T-helper 22 cell (primary cell): ENCODE results near the gene PAAF1.

ENCODE experiments used
- DNase-seq: peaks from one replicate; pipeline ENCODE4 v3.0.0-alpha.2; 2020; ENCODE audit warnings: low read depth

The PAAF1 gene

DNA sequence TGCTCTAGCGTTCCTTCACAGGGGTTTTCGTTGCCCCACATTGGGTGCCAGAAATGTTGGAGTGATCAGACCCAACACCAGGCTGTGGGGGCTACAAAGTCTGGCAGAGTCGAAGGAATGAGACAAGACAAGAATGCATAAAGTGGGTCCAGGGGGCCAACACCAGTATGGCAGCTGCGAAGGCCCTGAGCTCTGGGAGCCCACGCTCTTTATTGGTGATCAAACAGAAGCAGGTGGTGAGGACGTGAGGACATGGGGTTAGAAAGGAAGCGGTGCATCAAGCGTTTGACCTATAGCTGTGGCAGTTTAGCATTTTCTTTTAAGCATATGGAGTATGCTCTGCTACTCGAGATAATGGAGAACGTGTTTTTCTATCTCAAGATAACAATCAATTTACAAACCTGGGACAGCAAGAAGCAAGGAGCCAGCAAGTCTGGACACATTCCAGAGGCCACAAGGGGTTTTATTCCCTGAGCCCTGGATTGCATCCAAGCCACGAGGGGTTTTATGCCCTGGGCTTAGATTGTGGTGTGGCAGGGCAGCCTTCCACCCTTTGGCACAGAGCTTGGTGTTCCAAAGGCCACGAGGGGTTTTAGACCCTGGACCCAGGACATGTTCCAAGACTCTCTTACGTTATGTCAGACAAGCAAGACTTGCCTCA, 70.1 kb downstream of the PAAF1 start:
- no peak for DNase-seq

DNA sequence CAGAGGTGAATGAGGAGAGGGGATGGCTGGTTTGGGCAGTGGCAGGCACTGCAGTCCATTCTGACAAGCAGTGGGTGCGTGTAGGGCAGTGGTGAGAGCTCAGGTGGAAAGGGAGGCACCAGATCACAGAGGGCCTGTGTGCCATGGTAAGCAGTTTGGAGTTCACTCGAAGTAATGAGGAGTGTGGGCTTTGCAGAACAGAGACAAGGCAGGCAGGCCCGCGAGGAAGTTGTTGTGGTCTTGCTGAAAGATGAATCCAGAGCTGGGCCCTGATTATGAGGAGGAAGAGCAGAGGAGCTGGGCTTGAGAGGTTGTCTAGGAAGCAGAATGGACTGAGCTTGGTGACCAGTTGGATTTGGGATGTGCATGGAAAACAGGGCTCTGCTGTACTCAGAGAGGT, 72.4 kb downstream of the PAAF1 start:
- no peak for DNase-seq

- DNase-seq = no peak
Measured at GRCh38 chr11:73949912-73950311, 73.1 kb downstream of the PAAF1 start.

DNA sequence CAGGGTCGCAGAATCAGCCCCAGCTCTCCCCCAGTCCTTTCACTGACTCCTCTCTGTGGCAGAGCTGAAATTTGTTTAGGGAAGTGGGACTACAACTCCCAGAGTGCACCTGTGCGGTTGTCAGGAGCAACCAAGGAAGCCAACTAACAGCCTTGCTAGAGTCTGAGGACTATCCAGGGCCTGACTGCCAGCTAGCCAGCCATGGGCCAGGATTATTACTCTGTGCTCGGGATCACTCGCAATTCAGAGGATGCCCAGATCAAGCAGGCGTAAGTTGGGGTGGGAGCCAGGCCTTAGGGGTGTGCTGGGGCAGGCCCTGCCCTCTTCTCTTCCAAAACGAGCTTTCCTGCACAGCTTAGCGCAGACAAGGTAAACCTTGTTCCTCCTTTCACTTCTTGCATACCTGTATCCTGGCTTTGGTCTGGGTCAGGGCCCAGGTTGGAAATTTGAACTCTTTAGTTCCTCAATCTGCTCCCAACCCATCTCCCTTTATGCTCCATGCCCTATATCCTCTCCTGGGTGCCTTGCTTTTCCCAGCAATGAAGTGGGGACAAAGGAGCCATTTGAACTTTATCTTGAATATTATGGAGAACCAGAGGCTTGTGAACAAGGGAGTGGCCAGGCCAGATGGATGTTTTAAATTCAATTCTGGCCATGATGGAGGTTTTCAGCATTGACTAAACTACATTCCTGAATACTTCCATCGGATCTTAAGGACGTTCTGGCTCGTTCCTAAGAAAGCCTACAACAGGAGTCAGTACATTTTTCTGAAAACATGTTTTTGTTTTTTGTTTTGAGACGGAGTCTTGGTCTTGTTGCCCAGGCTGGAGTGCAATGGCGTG, 74.3 kb downstream of the PAAF1 start, which contains the start of gene DNAJB13:
Gene DNAJB13, plus strand, starts transcription at position 158 of the 842 bp plus-strand sequence. Its CDS starts 44 bp downstream, at position 202.
- DNase-seq = no peak

- DNase-seq = no peak
Measured at GRCh38 chr11:73951797-73952196, 75.0 kb downstream of the PAAF1 start.

DNA sequence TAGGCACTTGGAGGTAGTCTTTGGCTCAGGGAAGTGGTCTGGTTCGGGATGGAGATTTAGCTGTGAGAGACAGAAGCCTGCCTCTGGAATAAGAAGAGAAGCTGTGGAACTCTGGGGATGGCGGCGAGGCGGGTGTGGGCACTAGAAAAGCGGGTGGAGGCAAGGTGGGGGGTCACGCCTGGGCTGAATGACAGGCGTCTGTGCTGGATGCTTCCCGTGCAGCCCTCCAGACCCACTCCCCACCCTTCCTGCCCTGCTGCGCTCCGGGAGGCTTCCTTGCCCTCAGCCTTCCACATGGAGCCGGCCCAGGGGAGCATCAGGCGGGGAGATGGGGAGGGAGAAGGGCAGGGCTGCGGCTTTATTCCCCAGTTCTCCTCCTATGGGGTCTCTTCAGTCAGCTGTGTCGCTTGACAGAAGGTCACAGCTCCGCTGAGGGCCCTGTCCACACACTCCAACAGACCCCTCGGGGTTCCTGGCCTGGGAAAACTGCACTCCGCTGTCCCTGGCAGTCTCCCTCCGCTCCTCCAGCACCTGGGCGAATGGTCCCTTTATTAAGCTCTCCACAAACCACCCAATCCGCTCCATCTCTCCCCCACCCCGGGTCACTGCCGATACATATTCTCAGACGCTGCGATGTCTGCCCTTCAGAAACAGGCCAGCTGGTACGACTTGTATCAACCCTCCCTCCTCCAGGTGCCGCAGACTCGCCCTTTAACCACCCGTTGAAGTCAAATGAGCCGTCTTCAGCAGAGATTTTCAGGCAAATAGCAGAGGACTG, 80.3 kb downstream of the PAAF1 start:
- DNase-seq = no peak

GRCh38 chr11:73957654-73958361, 81.0 kb downstream of the PAAF1 start:
- DNase-seq = no peak

- DNase-seq = no peak
Measured at GRCh38 chr11:73958521-73959141, 81.8 kb downstream of the PAAF1 start.

- DNase-seq = no peak
Measured at GRCh38 chr11:73961321-73961720, 84.5 kb downstream of the PAAF1 start.

DNA sequence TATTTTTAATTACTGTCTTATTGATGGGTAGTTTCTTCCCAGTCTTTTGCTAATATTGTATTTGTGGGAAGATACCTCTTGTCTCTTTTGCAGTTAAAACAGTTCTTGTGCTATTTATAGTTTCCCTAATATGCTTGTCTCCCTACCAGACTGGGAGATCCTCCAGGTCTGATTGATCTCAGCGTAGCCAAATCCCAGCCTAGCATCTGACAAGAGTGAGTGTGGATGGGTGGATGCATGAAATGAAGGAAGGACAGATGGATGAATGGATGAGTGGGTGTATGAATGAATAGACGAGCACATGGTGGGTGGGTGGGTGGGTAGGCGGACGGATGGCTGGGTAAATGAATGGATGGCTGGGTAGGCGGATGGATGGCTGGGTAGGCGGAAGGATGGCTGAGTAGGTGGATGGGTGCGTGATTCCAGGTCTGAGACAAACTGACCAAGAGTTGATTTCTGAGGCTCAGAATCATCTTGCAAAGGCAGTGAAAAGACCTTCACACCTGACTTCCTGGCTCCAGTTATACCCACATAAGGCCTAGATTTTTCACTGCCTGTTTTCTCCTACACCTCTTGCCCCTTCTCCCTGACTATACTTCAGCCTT, 85.4 kb downstream of the PAAF1 start:
- DNase-seq = no peak

- DNase-seq = no peak
Measured at GRCh38 chr11:73963861-73964260, 87.1 kb downstream of the PAAF1 start.

GRCh38 chr11:73965076-73965763, 88.4 kb downstream of the PAAF1 start:
- DNase-seq = no peak

DNA sequence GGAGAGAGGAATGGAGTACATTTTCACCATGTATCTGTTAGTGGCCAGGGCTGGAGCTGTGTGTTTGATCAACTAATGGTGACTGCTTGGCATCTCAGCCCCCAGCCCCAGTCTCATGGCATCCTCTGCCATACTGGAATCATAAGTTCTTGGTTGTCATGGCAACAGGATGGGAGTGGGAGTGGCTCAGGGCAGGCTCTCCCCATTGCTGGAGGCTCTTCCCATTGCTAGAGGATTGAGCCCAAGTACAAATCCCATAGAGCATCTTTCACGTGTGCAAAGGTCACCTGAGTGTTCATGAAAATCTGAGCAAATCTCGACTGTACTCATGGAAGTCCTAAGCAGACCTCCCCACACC, 88.9 kb downstream of the PAAF1 start:
- DNase-seq = no peak

DNA sequence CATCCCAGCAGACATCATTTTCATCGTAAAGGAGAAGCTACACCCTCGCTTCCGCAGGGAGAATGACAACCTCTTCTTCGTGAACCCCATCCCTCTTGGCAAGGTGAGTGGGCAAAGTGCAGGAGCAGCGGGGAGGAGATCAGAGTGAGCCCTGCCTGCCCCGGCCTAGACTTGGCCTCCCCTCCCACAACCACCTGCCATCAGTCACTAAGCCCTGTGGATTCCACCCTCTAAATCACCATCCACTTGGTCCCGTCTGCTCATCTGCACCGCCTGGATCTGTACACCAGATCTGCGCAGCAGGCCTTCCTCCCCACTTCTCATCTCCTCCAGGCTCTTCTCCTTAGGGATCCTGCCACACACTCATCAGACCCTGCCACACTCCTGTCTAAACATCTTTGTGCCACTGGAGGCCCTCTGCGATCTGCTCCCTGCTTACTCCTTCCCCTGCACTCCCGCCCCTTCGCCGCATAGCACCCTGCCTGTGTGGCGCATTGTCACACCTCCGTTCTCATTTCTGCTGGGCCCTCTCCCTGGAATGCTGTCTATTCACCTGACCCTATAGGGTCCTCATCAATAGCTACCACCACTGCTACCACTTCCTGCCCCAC, 91.7 kb downstream of the PAAF1 start:
- no peak for DNase-seq

DNA sequence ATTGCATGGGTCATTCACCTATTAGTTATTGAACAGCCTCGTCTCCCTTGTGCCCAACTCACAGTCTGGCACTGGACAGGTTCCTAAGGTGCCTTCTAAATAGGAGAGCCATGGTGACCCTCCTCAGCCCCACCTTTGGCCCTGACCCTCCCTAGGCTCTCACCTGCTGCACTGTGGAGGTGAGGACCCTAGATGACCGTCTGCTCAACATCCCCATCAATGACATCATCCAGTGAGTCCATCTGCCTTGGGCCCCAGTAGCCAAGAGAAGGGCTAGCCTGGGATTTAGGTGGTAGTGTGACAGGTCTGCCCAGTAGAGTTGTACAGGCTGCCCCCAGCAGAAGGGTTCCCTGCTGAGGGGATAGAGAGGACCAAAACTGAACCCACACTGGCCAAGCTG, 92.3 kb downstream of the PAAF1 start:
- DNase-seq = no peak

- no peak for DNase-seq
Measured at GRCh38 chr11:73969991-73970800, 93.4 kb downstream of the PAAF1 start.

- no peak for DNase-seq
Measured at GRCh38 chr11:73971175-73971719, 94.4 kb downstream of the PAAF1 start.

DNA sequence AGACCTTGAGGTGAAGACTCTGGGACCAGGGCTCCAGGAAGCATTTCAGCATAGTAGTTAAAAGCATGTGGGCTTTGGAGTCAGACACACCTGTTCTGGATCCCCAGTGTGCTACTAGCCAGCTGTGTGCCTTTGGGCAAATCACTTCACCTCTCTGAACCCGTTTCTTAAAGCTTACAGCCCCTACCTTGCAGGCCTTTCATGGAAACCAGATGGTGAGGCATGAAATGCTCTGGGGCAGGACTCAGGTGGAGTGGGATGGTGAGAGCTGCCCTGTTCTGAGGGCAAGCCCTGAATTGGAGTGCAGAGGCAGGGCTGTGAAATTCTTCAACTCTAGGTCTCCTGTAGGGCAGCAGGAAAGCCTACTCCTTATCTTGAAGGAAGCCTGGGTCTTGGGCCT, 95.4 kb downstream of the PAAF1 start:
- DNase-seq = no peak
